GM18873 (cell line): ENCODE data around the gene HPS6.
"Not testable (repeated sequence)": the region's sequence is repeated elsewhere in the genome, so short reads cannot be mapped to it uniquely, and the experiment has no call there.

Source experiments
- ATAC-seq: cut with Tn5 transposase; IDR thresholded peaks from one replicate; pipeline ENCODE4 v1.9.1; 2021; ENCODE audit warnings: mild to moderate bottlenecking, moderate library complexity, moderate number of reproducible peaks; ENCODE audit not compliant: unreplicated experiment, low FRiP score

HPS6 gene

GRCh38 chr10:102064868-102065560, at the start of gene HPS6:
TSS of gene HPS6 (plus strand) at chr10:102065349. CDS start at chr10:102065475, 126 bp downstream.
- ATAC-seq = peak; percentile 70

DNA sequence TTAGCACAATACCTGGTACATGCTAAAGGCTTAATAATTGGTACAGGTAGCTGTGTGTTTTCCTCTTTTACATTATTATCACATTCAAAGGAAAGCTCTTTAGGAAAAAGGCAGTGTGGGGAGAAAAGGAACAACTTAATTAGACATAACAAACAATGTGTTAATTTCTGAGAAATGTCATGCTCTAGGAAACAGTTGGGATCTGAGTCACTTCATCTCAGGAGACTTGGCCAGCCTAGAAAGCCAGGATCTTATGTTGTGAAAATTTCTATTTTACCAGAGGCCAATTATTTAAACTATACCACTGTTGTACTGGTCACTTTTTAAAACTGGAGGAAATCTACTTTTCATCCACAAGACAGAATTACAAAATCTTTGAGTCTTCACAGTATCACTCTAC, 48.7 kb upstream of the HPS6 start:
- no peak for ATAC-seq

DNA sequence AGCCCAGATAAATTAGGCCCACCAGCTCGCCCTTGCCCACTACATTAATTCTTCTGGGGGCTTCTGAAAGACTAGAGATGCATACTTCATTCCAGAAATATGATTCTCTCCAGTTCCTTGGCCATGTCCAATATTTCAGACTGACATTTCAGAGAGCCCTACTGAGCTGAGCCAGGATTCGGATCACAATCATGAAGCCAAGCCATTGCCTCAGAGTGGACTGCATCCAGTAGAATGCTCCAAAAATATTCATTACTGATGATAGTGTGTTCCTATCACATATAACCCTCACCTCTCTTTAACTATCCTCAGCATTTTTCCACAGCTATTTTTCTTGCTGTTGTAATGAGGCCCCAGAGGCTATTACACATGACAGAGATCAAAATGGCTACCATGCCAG, 47.9 kb upstream of the HPS6 start:
- no peak for ATAC-seq

GRCh38 chr10:102020938-102021337, 44.2 kb upstream of the HPS6 start:
- no peak for ATAC-seq

- no peak for ATAC-seq
These were observed 40.4 kb upstream of the HPS6 start for GRCh38 chr10:102024799-102025198.

DNA sequence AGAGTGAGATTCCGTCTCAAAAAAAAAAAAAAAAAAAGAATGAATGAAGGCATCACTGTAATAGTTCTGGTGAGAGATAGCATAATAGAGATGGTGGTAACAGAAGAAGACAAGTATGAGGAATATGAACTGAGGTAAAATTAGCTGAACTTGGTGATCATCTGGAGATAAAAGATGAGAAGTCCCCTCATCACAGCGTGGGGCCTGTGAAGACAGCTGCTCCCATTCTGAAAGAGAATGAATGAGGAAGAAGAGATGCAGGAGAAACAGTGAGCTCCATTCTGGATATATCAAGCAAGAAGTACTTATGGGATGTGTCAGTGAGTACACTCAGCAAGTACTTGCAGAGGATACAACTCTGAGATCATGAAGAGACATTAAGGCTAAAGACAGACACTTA, 37.9 kb upstream of the HPS6 start:
- ATAC-seq = no peak

DNA sequence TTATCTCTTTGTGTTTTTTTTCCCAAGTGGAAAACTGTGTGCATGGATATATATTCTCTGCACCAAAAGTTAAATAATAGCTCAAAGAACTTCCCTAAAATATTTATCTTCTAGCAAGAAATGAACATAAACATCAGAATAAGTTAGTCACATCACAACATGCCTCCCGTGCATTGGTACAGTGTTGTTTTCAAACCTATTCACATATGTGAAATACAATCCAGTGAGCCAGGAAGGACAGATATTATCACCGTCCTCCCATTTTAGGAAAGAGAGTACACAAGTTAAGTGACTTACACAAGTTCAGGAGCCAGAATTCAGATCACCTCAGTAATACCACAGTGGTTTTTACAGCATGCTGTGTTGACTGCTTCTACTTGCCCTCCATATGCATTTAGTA, 31.4 kb upstream of the HPS6 start:
- no peak for ATAC-seq

GRCh38 chr10:102035807-102036206, 29.3 kb upstream of the HPS6 start:
- not testable (repeated sequence) for ATAC-seq

GRCh38 chr10:102038410-102038809, 26.7 kb upstream of the HPS6 start:
- ATAC-seq = no peak

DNA sequence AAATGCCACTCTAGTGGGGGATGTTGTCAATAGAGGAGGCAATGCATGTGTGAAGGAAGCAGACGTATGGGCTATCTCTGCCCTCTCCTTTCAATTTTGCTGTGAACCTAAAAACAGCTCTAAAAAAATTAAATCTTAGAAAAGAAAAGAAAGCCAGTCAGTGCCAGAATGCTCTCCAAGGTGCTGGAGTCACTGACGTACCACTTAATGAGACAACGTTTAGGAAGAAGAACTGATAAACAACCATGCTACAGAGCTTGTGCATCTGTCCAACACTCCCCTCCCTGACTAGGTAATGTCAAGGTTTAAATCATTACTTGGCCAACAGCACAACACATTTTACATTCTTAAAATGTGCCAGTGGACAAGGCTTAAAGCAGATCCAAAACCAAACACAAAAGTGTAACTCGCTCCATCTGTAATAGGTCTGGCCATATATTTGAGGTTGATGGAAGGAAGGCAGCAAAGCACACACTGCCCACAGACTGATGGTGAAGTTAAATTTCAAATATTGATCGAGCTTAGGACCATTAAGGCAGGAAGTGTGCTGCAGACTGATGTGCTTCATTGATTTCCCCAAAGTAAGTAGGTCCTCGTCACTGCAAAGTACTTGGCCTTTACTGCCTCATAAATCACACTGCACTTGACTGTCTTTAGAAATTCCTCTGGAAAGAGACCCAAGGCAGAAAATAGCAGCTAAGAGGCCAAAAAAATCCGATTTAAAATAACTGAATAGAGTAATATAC, 24.7 kb upstream of the HPS6 start:
- no peak for ATAC-seq

DNA sequence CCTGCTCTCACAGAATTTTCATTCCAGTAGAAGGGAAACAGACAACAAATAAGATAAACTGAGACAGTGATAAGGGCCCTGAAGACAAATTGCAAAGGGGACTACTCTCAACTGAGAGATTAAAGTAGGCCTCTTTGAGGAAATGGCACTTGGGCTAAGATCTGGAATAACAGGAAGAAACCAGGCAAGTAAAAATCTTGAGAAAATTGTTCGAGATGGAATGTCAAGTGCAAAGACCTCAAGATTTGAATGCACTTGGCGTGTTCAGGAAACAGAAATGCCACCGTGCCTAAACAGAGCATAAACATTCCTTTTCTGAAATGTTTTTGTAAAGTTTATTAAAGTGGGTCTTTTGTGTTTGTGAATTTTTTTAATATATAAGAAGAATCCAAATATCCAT, 19.9 kb upstream of the HPS6 start:
- ATAC-seq = no peak

- ATAC-seq = no peak
These were observed 19.1 kb upstream of the HPS6 start for GRCh38 chr10:102046095-102046494.

DNA sequence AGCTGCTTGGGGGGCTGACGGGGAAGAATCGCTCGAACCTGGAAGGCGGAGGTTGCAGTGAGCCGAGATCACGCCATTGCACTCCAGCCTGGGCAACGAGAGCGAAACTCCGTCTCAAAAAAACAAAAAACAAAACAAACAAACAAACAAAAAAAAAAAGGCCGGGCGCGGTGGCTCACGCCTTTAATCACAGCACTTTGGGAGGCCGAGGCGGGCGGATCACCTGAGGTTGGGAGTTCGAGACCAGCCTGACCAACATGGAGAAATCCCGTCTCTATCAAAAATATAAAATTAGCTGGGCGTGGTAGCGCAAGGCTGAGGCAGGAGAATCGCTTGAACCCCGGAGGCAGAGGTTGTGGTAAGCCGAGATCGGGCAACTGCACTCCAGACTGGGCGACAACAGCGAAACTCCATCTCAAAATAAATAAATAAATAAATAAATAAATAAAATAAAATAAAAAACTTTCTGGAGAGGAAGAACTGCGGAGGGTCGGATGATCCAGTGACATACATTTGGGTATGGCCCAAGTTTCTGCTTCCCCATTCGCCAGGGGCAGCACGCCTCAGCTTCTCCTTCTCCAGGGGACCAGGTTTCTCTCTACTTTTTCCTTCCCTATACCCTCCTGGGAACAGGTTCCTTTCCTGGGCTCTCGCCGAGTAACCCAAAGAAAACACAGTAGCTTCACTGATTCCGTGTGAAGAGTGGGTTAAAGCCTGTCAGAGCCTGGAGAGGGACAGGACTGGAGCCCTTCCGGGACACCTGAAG, 10.1 kb upstream of the HPS6 start:
- not testable (repeated sequence) for ATAC-seq

DNA sequence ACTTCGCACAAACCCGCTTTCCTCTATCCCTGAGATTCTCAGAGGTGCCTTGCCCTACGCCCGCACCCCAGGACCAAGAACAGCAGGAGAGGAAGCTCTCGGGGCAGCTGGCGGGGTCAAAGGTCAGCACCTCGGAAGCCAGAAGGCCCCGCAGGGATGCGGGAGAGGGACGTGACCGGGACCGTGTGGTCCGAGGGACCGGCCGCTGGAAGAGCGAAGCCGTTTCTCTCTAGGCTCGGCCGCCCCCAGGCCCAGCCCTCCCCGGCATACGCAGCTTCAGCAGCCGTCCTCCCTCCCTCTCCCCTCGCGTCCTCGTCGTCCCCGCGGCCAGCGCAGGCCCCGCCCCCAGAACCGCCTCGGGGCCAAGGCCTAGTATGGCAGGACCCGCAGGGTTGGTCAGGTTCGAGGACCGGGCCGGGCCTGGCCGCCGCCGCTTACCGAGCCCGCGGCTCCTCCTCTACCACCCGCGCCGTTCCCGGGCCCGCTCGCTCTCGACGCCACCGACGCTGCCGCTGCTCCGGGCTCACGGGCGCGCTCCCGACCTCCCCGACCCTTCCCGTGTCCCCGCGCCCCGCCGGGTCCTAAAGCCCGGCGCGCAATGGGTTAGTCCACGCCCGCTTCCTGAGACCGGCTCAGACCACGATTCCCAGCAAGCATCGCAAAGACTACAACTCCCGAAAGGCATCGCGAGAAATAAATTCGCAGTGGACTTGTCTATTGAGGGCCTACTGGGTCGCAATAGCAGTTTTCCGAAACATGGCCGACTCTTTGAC, 9.3 kb upstream of the HPS6 start, which contains the start of gene ARMH3:
Gene ARMH3 (minus strand): TSS at position 527 of the 773 bp plus-strand sequence. CDS start 16,059 bp downstream, outside the sequence.
- peak; percentile 79 for ATAC-seq

DNA sequence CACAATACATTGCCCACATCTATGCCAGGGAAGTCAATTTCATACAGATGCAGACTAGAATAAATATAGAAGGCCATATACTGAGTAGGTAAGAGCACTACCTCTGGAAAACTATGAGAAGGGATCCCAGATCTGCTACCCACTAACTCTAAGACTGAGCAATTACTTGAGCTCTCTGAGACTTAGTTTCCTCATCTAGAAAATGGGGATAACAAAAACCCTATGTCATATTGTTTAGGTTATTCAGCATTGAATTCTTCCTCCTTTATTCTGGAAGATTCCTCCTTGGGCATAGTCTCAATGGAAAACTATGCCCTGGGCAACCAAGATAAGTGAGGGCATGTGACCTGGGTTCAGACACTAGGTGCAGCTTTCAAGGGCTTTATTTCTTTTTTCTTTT, 5.2 kb upstream of the HPS6 start:
- no peak for ATAC-seq

DNA sequence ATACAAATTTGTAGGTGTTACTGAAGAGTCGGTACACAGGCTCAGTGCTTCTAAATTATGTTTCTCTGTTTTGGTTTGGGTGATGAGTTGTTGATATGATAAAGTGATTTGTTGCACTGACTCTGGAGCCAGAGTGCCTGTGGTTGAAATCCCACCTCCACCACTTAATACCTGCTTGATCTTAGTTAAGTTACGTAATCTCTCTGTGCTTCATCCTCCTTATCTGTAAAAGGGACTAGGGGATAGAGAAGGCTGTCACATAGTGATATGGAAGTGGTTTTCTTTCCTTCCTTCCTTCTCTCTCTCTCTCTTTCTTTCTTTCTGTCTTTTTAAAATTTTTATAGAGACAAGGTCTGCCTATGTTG, 664 bp upstream of the HPS6 start:
- no peak for ATAC-seq

- peak; percentile 15 for ATAC-seq
These were observed 631 bp downstream of the HPS6 start for GRCh38 chr10:102065561-102066398.

DNA sequence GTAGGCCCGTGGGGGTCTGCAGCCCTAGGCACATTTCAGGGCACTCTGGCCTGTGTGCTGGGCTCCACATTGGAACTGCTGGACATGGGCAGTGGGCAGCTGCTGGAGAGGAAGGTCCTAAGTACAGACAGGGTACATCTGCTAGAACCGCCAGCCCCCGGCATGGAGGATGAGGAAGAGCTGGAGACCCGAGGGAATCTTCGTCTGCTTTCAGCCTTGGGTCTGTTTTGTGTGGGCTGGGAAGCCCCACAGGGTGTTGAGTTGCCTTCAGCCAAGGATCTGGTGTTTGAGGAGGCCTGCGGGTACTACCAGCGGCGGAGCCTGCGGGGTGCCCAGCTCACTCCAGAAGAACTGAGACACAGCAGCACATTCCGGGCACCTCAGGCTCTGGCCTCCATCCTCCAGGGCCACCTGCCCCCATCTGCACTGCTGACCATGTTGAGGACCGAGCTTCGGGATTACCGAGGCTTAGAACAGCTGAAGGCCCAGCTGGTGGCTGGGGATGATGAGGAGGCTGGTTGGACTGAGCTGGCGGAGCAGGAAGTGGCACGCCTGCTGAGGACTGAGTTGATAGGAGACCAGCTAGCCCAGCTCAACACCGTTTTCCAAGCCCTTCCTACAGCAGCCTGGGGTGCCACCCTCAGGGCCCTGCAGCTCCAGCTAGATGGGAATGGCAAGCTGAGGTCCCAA, 1.4 kb downstream of the HPS6 start:
- no peak for ATAC-seq
